SK-N-SH (cell line): ENCODE results near the gene NR3C1. TPM values are rescaled to one million over a fixed set of nuclear protein-coding genes. Genes with fewer than 3 reads are reported as not detected.
A peak's percentile ranks its signal among the peaks of the same experiment; 100 is the strongest.

Experiments used
- CTCF ChIA-PET: fragments of 300-600, 350-600 bp; formaldehyde crosslinking; extraction: SDS; loops from one replicate; lab custom pipeline; 2021; lab: Yijun Ruan, JAX
- POLR2A ChIA-PET: fragments of 350-600 bp; sonication (Branson Sonifier 250); formaldehyde crosslinking; extraction: SDS; loops from one replicate; lab custom pipeline; 2020; ENCODE audit warnings: antibody characterized with exemption, inconsistent platforms; lab: Yijun Ruan, JAX
- DNase-seq: peaks from one replicate; pipeline ENCODE4 v3.0.0; 2012
- H2AFZ ChIP-seq: fragments of 200-600 bp; sonication (generic); 2 replicates; pipeline ENCODE4 v1.8.1; 2016; ENCODE audit warnings: antibody characterized with exemption, mild to moderate bottlenecking, low read depth
- H3F3A ChIP-seq: fragments of 200-600 bp; sonication (generic); replicated peaks from 2 replicates; pipeline ENCODE3; 2016; ENCODE audit warnings: antibody characterized with exemption, mild to moderate bottlenecking; ENCODE audit not compliant: insufficient read depth
- H3K27ac ChIP-seq, 2 experiments: fragments of 200-500 bp in 1 of 2; fragments of 200-600 bp in 1 of 2; sonication (Bioruptor generic) in 1 of 2; sonication (generic), shearing (Covaris generic) in 1 of 2; 2 replicates each; pipeline versions ENCODE4 v1.5.1 to v1.6.1; 2014 to 2016; ENCODE audit warnings: low read depth in 2 of 2, inconsistent platforms in 1 of 2, low read length in 1 of 2, mild to moderate bottlenecking in 1 of 2, mixed read lengths in 1 of 2
- H3K27me3 ChIP-seq: fragments of 200-600 bp; sonication (generic), shearing (Covaris generic); 2 replicates; pipeline ENCODE4 v1.6.1; 2016; ENCODE audit warnings: mixed run types; ENCODE audit not compliant: insufficient read depth
- H3K36me3 ChIP-seq, 2 experiments: fragments of 200-500 bp in 1 of 2; fragments of 200-600 bp in 1 of 2; sonication (Bioruptor generic) in 1 of 2; sonication (generic) in 1 of 2; replicated peaks in 1 of 2; 2 replicates each; pipeline versions ENCODE3 to v1.5.1; 2014 to 2016; ENCODE audit warnings: low read length in 1 of 2, mild to moderate bottlenecking in 1 of 2; ENCODE audit not compliant: insufficient read depth in 2 of 2, control insufficient read depth in 1 of 2
- H3K4me1 ChIP-seq, 2 experiments: fragments of 200-500 bp in 1 of 2; fragments of 200-600 bp in 1 of 2; sonication (Bioruptor generic) in 1 of 2; sonication (generic), shearing (Covaris generic) in 1 of 2; 2 replicates each; pipeline versions ENCODE4 v1.5.1 to v1.6.1; 2014 to 2016; ENCODE audit warnings: low read depth in 1 of 2, low read length in 1 of 2, mixed run types in 1 of 2; ENCODE audit not compliant: insufficient read depth in 2 of 2, control insufficient read depth in 1 of 2
- H3K4me2 ChIP-seq: fragments of 200-600 bp; sonication (generic), shearing (Covaris generic); 2 replicates; pipeline ENCODE4 v1.6.1; 2017; ENCODE audit warnings: mixed run types
- H3K4me3 ChIP-seq, 2 experiments: fragments of 200-500 bp in 1 of 2; fragments of 200-600 bp in 1 of 2; sonication (Bioruptor generic) in 1 of 2; sonication (generic), shearing (Covaris generic) in 1 of 2; 2 replicates each; pipeline versions ENCODE4 v1.5.1 to v1.8.1; 2014 to 2016; ENCODE audit warnings: low read depth in 2 of 2, inconsistent platforms in 1 of 2, low read length in 1 of 2, mild to moderate bottlenecking in 1 of 2, mixed read lengths in 1 of 2, moderate library complexity in 1 of 2
- H3K79me2 ChIP-seq: fragments of 200-600 bp; sonication (generic); 2 replicates; pipeline ENCODE4 v1.8.1; 2017; ENCODE audit warnings: mild to moderate bottlenecking; ENCODE audit not compliant: insufficient read depth
- H3K9ac ChIP-seq: fragments of 200-600 bp; sonication (generic); 2 replicates; pipeline ENCODE4 v1.6.1; 2017; ENCODE audit warnings: mixed run types
- H3K9me2 ChIP-seq: fragments of 200-600 bp; sonication (generic); 2 replicates; pipeline ENCODE4 v1.6.1; 2017; ENCODE audit warnings: mixed run types
- H3K9me3 ChIP-seq: fragments of 200-600 bp; sonication (generic); 2 replicates; pipeline ENCODE4 v1.6.1; 2017; ENCODE audit warnings: mixed run types, mild to moderate bottlenecking, moderate library complexity
- H4K20me1 ChIP-seq: fragments of 200-600 bp; sonication (generic); 2 replicates; pipeline ENCODE4 v1.6.1; 2017; ENCODE audit warnings: mild to moderate bottlenecking, mixed run types; ENCODE audit not compliant: insufficient read depth
- CHD2 ChIP-seq: fragments of 150-350 bp; IDR thresholded peaks from 2 replicates; pipeline ENCODE4 v1.6.1; 2018; ENCODE audit warnings: low read length; ENCODE audit not compliant: partially characterized antibody
- FOSL2 ChIP-seq: IDR thresholded peaks from 2 replicates; pipeline ENCODE4 v1.4.0; 2012; ENCODE audit warnings: low read depth, mild to moderate bottlenecking, moderate library complexity, borderline replicate concordance
- FOXJ3 ChIP-seq: sonication (generic); formaldehyde crosslinking; IDR thresholded peaks from 2 replicates; pipeline ENCODE4 v1.5.1; 2020; ENCODE audit warnings: mild to moderate bottlenecking, missing genetic modification reagents
- FOXM1 ChIP-seq: IDR thresholded peaks from 2 replicates; pipeline ENCODE4 v1.4.0; 2012; ENCODE audit warnings: low read depth, mild to moderate bottlenecking
- GABPA ChIP-seq: IDR thresholded peaks from 2 replicates; pipeline ENCODE4 v1.4.0; 2012; ENCODE audit warnings: low read depth, mild to moderate bottlenecking
- JUND ChIP-seq: IDR thresholded peaks from 2 replicates; pipeline ENCODE4 v1.4.0; 2012
- MXI1 ChIP-seq: IDR thresholded peaks from 2 replicates; pipeline ENCODE4 v1.6.1; 2012; ENCODE audit warnings: mild to moderate bottlenecking, low read depth, low read length, improper control_type of control experiment
- RXRA ChIP-seq: IDR thresholded peaks from 2 replicates; pipeline ENCODE4 v1.4.0; 2012; ENCODE audit warnings: low read depth, mild to moderate bottlenecking, borderline replicate concordance
- SIN3A ChIP-seq: IDR thresholded peaks from 2 replicates; pipeline ENCODE4 v1.6.1; 2012; ENCODE audit warnings: low read depth, mild to moderate bottlenecking, low read length, moderate library complexity, borderline replicate concordance
- USF1 ChIP-seq: IDR thresholded peaks from 2 replicates; pipeline ENCODE4 v1.4.0; 2012; ENCODE audit warnings: low read depth, borderline replicate concordance
- USF2 ChIP-seq: fragments of 150-350 bp; IDR thresholded peaks from 2 replicates; pipeline ENCODE4 v1.6.1; 2017; ENCODE audit warnings: antibody characterized with exemption, low read length, low read depth, borderline replicate concordance
- WGBS: methylation state at CpG from one replicate; pipeline ENCODE4 v1.1.6; 2017; ENCODE audit warnings: low lambda C conversion rate; 5-methylcytosine and 5-hydroxymethylcytosine counted together
- polyA plus RNA-seq, 3 experiments: library from polyadenylated mRNA; depleted of rRNA; stranded (reverse); fragments of >200 nt; gene quantifications; 2 replicates each; pipeline ENCODE4 v1.2.3, GENCODE V29; 2012
- TF ChIP-seq, protein P1 (sequence below): IDR thresholded peaks from 2 replicates; pipeline ENCODE4 v1.4.0; 2012; ENCODE audit warnings: low read depth, borderline replicate concordance
- TF ChIP-seq, protein P2 (sequence below): fragments of 200-600 bp; sonication (generic); IDR thresholded peaks from 2 replicates; pipeline ENCODE4 v1.6.1; 2017; ENCODE audit warnings: antibody characterized with exemption, mild to moderate bottlenecking, moderate library complexity
- TF ChIP-seq, protein P3 (sequence below): IDR thresholded peaks from 2 replicates; pipeline ENCODE4 v1.6.1; 2012; ENCODE audit warnings: mild to moderate bottlenecking, low read depth, low read length, moderate library complexity

The NR3C1 gene
- polyA plus RNA-seq, 1 of the 3 experiments (the other 2 are of a cell fraction) = 7.1 TPM

GRCh38 chr5:143349177-143349576 lies 54.3 kb downstream of the NR3C1 start:
- peaks cover 0 to 16% of the 10 kb centered on the region in 2 experiments for H3K36me3 ChIP-seq
- H3K27ac ChIP-seq = peak overlapping the region in 1 of 2 experiments; percentile 74; a peak in 1 of 4 replicates
- peaks cover 95% of the 10 kb centered on the region for H3K79me2 ChIP-seq
- H3K27me3 ChIP-seq = no peaks in the 10 kb centered on the region
- peaks cover 16% of the 10 kb centered on the region for H4K20me1 ChIP-seq
- no peak overlapping the region for H3K9ac ChIP-seq
- no peak overlapping the region for H3K4me3 ChIP-seq
- peaks cover 27% of the 10 kb centered on the region for H3F3A ChIP-seq
- POLR2A ChIA-PET = no interaction called here
- peak overlapping the region; percentile 53; the same call in 1 of the 2 replicates for H3K4me2 ChIP-seq
- H2AFZ ChIP-seq = no peak overlapping the region
- H3K4me1 ChIP-seq = peaks cover 2 to 25% of the 10 kb centered on the region in 2 experiments; a peak in 2 of 4 replicates
- DNase-seq = no peak
- no peaks in the 10 kb centered on the region for H3K9me3 ChIP-seq
- no peaks in the 10 kb centered on the region for H3K9me2 ChIP-seq
- TF ChIP-seq FOXJ3 (CRISPR knock-in tag) (no peak), JUND (0 out of 2 replicates have a peak, but pooled peaks have one; percentile 18), FOSL2 (peak; percentile 43; the same call in 1 of the 2 replicates)
- CTCF ChIA-PET = interaction anchor here (1.1 to 1.3 kb wide), 2 partner anchors 11 to 54 kb away, joined by 3 read pairs; partner anchors contain the start of gene NR3C1

- no peaks in the 10 kb centered on the region for H3K27me3 ChIP-seq
- no peaks in the 10 kb centered on the region for H3K9me3 ChIP-seq
- H2AFZ ChIP-seq = no peak overlapping the region
- H4K20me1 ChIP-seq = peaks cover 16% of the 10 kb centered on the region
- TF ChIP-seq MXI1 = no peak
- TF ChIP-seq, protein P1, sequence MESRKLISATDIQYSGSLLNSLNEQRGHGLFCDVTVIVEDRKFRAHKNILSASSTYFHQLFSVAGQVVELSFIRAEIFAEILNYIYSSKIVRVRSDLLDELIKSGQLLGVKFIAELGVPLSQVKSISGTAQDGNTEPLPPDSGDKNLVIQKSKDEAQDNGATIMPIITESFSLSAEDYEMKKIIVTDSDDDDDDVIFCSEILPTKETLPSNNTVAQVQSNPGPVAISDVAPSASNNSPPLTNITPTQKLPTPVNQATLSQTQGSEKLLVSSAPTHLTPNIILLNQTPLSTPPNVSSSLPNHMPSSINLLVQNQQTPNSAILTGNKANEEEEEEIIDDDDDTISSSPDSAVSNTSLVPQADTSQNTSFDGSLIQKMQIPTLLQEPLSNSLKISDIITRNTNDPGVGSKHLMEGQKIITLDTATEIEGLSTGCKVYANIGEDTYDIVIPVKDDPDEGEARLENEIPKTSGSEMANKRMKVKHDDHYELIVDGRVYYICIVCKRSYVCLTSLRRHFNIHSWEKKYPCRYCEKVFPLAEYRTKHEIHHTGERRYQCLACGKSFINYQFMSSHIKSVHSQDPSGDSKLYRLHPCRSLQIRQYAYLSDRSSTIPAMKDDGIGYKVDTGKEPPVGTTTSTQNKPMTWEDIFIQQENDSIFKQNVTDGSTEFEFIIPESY = no peak
- no peak for TF ChIP-seq USF1
- TF ChIP-seq, protein P2, sequence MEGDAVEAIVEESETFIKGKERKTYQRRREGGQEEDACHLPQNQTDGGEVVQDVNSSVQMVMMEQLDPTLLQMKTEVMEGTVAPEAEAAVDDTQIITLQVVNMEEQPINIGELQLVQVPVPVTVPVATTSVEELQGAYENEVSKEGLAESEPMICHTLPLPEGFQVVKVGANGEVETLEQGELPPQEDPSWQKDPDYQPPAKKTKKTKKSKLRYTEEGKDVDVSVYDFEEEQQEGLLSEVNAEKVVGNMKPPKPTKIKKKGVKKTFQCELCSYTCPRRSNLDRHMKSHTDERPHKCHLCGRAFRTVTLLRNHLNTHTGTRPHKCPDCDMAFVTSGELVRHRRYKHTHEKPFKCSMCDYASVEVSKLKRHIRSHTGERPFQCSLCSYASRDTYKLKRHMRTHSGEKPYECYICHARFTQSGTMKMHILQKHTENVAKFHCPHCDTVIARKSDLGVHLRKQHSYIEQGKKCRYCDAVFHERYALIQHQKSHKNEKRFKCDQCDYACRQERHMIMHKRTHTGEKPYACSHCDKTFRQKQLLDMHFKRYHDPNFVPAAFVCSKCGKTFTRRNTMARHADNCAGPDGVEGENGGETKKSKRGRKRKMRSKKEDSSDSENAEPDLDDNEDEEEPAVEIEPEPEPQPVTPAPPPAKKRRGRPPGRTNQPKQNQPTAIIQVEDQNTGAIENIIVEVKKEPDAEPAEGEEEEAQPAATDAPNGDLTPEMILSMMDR = no peak
- TF ChIP-seq CHD2 = no peak
- no peak for TF ChIP-seq RXRA
- TF ChIP-seq, protein P3, sequence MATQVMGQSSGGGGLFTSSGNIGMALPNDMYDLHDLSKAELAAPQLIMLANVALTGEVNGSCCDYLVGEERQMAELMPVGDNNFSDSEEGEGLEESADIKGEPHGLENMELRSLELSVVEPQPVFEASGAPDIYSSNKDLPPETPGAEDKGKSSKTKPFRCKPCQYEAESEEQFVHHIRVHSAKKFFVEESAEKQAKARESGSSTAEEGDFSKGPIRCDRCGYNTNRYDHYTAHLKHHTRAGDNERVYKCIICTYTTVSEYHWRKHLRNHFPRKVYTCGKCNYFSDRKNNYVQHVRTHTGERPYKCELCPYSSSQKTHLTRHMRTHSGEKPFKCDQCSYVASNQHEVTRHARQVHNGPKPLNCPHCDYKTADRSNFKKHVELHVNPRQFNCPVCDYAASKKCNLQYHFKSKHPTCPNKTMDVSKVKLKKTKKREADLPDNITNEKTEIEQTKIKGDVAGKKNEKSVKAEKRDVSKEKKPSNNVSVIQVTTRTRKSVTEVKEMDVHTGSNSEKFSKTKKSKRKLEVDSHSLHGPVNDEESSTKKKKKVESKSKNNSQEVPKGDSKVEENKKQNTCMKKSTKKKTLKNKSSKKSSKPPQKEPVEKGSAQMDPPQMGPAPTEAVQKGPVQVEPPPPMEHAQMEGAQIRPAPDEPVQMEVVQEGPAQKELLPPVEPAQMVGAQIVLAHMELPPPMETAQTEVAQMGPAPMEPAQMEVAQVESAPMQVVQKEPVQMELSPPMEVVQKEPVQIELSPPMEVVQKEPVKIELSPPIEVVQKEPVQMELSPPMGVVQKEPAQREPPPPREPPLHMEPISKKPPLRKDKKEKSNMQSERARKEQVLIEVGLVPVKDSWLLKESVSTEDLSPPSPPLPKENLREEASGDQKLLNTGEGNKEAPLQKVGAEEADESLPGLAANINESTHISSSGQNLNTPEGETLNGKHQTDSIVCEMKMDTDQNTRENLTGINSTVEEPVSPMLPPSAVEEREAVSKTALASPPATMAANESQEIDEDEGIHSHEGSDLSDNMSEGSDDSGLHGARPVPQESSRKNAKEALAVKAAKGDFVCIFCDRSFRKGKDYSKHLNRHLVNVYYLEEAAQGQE = no peak
- no peak for TF ChIP-seq SIN3A
- TF ChIP-seq GABPA = no peak
- no peak for TF ChIP-seq FOSL2
- no peak for TF ChIP-seq FOXM1
- TF ChIP-seq JUND = no peak
- no peak for TF ChIP-seq USF2
- H3K9ac ChIP-seq = no peak overlapping the region
- peaks cover 0 to 9% of the 10 kb centered on the region in 2 experiments for H3K36me3 ChIP-seq
- peaks cover 2 to 25% of the 10 kb centered on the region in 2 experiments; a peak in 2 of 4 replicates for H3K4me1 ChIP-seq
- 84% methylated on average over 3 of the region's 3 CpGs for WGBS
- peaks cover 95% of the 10 kb centered on the region for H3K79me2 ChIP-seq
- no peak overlapping the region for H3K4me2 ChIP-seq
- peaks cover 27% of the 10 kb centered on the region for H3F3A ChIP-seq
- no peak overlapping the region for H3K4me3 ChIP-seq
- CTCF ChIA-PET = no interaction called here
- no peak for DNase-seq
- no peak overlapping the region for H3K27ac ChIP-seq
- no peaks in the 10 kb centered on the region for H3K9me2 ChIP-seq
- POLR2A ChIA-PET = no interaction called here
Measured at GRCh38 chr5:143347698-143348344, 55.7 kb downstream of the NR3C1 start.
